Measurements from ENCODE around the gene CELSR2.

DNA sequence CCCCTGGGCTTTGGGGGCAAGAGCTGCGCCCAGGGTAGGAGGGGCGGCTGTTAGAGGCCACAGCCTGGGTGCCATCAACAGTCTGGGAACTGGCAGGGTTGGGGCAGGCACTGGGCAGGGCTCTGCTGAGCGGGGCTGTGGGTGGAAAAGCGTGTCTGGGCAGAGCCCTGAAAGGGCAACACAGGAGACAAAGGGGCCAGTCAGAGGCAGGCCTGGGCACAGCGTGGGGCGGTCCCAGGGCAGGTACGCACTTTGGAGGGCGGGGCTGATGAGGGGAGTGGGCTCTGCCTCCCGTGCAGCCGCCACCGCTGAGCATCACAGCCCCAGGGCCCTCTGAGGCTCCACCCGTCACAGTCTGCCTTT, 13.9 kb downstream of the CELSR2 start:
- TF ChIP-seq, protein P1, sequence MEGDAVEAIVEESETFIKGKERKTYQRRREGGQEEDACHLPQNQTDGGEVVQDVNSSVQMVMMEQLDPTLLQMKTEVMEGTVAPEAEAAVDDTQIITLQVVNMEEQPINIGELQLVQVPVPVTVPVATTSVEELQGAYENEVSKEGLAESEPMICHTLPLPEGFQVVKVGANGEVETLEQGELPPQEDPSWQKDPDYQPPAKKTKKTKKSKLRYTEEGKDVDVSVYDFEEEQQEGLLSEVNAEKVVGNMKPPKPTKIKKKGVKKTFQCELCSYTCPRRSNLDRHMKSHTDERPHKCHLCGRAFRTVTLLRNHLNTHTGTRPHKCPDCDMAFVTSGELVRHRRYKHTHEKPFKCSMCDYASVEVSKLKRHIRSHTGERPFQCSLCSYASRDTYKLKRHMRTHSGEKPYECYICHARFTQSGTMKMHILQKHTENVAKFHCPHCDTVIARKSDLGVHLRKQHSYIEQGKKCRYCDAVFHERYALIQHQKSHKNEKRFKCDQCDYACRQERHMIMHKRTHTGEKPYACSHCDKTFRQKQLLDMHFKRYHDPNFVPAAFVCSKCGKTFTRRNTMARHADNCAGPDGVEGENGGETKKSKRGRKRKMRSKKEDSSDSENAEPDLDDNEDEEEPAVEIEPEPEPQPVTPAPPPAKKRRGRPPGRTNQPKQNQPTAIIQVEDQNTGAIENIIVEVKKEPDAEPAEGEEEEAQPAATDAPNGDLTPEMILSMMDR (IDR thresholded peaks at IDR 0.05), result no peak
- TF ChIP-seq POLR2A (IDR thresholded peaks at IDR 0.05), result no peak
